Measurements from ENCODE around the gene GCLC. TPM values are rescaled to one million over a fixed set of nuclear protein-coding genes. Genes with fewer than 3 reads are reported as not detected.

The GCLC gene
- total RNA-seq, 2 donors from 2014 or later: 77.1 to 81.2 TPM

DNA sequence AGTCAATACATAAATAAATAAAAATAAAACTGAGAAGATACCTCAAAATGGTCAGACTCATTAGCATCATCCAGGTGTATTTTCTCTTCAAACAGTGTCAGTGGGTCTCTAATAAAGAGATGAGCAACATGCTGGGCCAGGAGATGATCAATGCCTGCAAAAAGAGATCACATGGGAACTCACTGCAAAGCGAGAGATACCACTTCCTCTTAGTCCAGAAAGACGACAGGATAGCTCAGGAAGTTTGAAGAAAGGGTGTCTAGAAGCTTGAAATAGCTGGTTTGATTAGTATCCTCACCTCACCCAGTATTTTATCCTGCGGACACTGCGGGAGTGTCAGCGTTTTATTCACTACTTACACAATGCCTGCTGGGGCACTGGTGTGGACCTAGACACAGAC, 38.0 kb downstream of the GCLC start:
- H3K27ac ChIP-seq: no peak overlapping the region
- H3K4me3 ChIP-seq: no peak overlapping the region
- TF ChIP-seq CTCF (IDR thresholded peaks at IDR 0.05): no peak
- no peak for TF ChIP-seq POLR2AphosphoS5 (IDR thresholded peaks at IDR 0.05)
- no peak for TF ChIP-seq POLR2A (IDR thresholded peaks at IDR 0.05)
- H3K36me3 ChIP-seq: peaks cover 0 to 4% of the 10 kb centered on the region in 2 donors
- 84% methylated on average over 5 of the region's 5 CpGs for WGBS
- H3K9me3 ChIP-seq: no peaks in the 10 kb centered on the region
- H3K4me1 ChIP-seq (replicated peaks): no peaks in the 10 kb centered on the region
- intact Hi-C loops (cut with DNase I): no loop called here
- H3K27me3 ChIP-seq (replicated peaks; ENCODE audit: insufficient read depth): no peaks in the 10 kb centered on the region
- DNase-seq (ENCODE audit: low spot score): no peak

DNA sequence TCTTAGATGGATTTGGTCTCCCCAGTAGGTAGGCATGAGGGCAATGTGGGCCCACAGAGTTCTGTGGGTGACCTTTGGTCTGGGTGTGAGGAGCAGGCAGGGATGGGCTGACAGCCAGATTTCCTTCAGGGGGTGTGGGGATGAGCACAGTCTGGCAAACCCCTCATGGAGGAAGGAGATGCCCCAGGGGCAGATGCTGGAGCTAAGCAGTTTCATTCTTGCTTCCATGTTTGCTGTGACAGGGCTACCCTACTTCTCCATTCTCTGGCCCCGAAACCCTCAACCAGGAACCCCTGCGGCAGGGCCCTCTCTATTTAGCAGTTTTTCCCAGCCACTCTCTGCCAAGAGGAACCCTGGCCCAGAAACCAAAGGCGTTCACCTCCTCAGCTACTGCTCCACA, 40.4 kb downstream of the GCLC start:
- Histone ChIP-seq H3K27me3 (replicated peaks; ENCODE audit: insufficient read depth) (no peaks in the 10 kb centered on the region), H3K9me3 (no peaks in the 10 kb centered on the region), H3K4me3 (no peak overlapping the region), H3K36me3 (peaks cover 0 to 4% of the 10 kb centered on the region in 2 donors), H3K4me1 (replicated peaks) (no peaks in the 10 kb centered on the region), H3K27ac (no peak overlapping the region)
- intact Hi-C loops (cut with DNase I): no loop called here
- no peak for DNase-seq (ENCODE audit: low spot score)
- WGBS: 95% methylated on average over 3 of the region's 3 CpGs
- no peak for TF ChIP-seq CTCF (IDR thresholded peaks at IDR 0.05)
- no peak for TF ChIP-seq POLR2AphosphoS5 (IDR thresholded peaks at IDR 0.05)
- TF ChIP-seq POLR2A (IDR thresholded peaks at IDR 0.05): no peak

DNA sequence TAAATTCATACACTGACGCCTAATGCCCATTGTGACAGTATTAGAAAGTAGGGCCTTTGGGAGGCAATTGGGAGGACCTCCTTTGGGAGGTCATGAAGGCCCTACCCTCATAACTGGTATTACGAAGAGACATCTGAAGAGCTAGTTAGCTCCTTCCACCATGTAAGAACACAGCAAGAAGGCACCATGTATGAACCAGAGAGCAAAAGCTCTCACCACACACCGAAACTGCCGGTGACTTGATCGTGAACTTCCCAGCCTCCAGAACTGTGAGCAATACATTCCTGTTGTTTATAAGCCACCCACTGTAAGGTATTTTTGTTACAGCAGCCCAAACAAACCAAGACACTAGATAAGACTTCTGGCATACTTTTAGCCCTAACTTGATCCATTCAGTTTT, 41.8 kb downstream of the GCLC start:
- Histone ChIP-seq H3K4me3 (no peak overlapping the region), H3K36me3 (peaks cover 0 to 4% of the 10 kb centered on the region in 2 donors), H3K4me1 (replicated peaks) (no peaks in the 10 kb centered on the region), H3K9me3 (no peaks in the 10 kb centered on the region), H3K27me3 (replicated peaks; ENCODE audit: insufficient read depth) (no peaks in the 10 kb centered on the region), H3K27ac (no peak overlapping the region)
- DNase-seq (ENCODE audit: low spot score): no peak
- intact Hi-C loops (cut with DNase I): no loop called here
- 98% methylated on average over 5 of the region's 5 CpGs for WGBS
- TF ChIP-seq POLR2A (IDR thresholded peaks at IDR 0.05) (no peak), POLR2AphosphoS5 (IDR thresholded peaks at IDR 0.05) (no peak), CTCF (IDR thresholded peaks at IDR 0.05) (no peak)

DNA sequence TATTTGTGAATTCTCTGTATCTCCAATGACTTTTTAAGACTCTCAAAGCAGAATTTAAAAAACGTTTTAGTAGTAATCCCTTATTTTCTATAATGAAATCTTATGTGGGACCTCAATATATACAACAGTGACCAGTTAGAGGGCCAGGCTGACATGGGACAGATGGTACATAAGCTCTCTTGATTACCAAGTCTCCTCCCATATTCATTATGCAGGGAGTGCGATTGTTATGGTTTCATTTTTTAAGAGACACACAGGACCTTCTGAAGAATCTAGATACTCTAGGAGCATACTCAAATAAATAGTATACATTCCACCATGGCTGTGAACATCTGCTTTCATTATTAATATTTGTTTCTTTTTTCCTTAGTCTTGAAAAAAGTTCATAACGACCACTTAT, 43.5 kb downstream of the GCLC start:
- TF ChIP-seq CTCF (IDR thresholded peaks at IDR 0.05): no peak
- TF ChIP-seq POLR2AphosphoS5 (IDR thresholded peaks at IDR 0.05): no peak
- no peak for TF ChIP-seq POLR2A (IDR thresholded peaks at IDR 0.05)
- H3K36me3 ChIP-seq: peaks cover 0 to 4% of the 10 kb centered on the region in 2 donors
- H3K27ac ChIP-seq: no peak overlapping the region
- no peaks in the 10 kb centered on the region for H3K9me3 ChIP-seq
- no peaks in the 10 kb centered on the region for H3K4me1 ChIP-seq (replicated peaks)
- intact Hi-C loops (cut with DNase I): no loop called here
- no peak for DNase-seq (ENCODE audit: low spot score)
- WGBS: 57% methylated on average over 3 of the region's 3 CpGs
- no peaks in the 10 kb centered on the region for H3K27me3 ChIP-seq (replicated peaks; ENCODE audit: insufficient read depth)
- H3K4me3 ChIP-seq: no peak overlapping the region

DNA sequence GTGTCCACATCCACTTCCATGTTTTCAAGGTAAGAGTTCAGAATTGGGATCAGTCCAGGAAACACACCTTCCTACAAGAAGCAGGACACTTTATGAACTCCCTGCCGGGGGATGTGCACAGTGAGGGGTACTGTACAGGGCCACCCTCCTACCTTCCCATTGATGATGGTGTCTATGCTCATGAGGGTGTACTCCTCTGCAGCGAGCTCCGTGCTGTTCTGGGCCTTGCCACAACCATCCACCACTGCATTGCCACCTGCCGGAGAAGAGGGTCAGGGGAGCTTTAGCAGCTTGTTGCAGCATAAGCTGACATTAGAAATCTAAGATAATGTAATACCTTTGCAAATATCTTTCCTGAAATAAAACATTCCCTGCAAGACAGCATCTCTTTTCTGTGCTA, 44.8 kb downstream of the GCLC start:
- Histone ChIP-seq H3K27me3 (replicated peaks; ENCODE audit: insufficient read depth) (no peaks in the 10 kb centered on the region), H3K27ac (no peak overlapping the region), H3K36me3 (no peaks in the 10 kb centered on the region), H3K9me3 (no peaks in the 10 kb centered on the region), H3K4me1 (replicated peaks) (no peaks in the 10 kb centered on the region), H3K4me3 (no peak overlapping the region)
- TF ChIP-seq POLR2A (IDR thresholded peaks at IDR 0.05): no peak
- TF ChIP-seq CTCF (IDR thresholded peaks at IDR 0.05): no peak
- no peak for TF ChIP-seq POLR2AphosphoS5 (IDR thresholded peaks at IDR 0.05)
- intact Hi-C loops (cut with DNase I): no loop called here
- WGBS: 95% methylated on average over 4 of the region's 4 CpGs
- DNase-seq (ENCODE audit: low spot score): no peak
